TTC549 (cell line): ENCODE results near the gene FLNA.

Experiments
- FAIRE-seq: peaks from 2 replicates; lab custom pipeline; 2012; peaks lifted over from hg19 to GRCh38; lab: Jason Lieb, UNC

The FLNA gene

DNA sequence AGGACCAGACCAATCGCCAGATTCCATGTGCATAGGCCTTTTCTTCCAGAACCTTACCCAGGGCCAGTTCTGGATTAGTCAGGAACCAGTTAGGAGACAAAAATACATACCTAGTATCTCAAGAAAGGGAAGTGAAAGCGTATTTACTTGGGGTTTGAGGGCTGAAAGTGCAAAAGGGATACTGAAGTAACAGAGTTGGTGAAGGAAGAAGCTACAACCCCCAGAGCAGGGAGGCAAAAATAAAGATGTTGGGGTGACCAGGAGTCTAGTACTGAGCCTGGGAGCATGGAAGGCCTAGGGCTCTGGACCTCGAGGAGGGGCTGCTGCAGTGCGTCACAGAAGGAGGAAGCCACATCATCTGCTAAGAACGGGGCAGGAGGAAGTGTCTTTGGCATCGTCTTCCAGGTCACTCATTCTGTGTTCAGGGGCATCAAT, 40.6 kb downstream of the FLNA start:
- no peak for FAIRE-seq

- FAIRE-seq, result no peak
Observed at GRCh38 chrX:154333116-154333515, 41.3 kb downstream of the FLNA start.

GRCh38 chrX:154332561-154332960, 41.9 kb downstream of the FLNA start:
- FAIRE-seq, result no peak

- FAIRE-seq, result no peak
Observed at GRCh38 chrX:154329294-154329693, 45.1 kb downstream of the FLNA start.

DNA sequence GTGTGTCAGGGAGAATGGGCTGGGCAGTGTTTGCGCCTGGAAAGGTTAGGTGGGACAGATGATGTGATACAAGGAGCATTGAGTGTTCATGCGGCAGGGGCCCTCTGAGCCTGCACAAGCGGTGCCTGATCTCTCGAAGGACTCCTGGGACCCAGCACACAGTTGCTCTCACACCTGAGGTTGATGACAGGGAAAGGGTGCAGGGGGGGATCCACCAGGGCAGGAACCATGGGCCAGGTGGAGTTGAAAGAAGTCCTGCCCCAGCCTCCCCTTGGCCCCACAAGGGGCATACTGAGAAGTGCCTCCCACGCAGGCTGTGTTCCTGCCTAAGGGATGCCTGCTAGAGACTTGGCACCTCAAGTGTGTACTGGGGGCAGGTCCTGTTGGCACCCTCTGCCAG, 45.8 kb downstream of the FLNA start:
- FAIRE-seq, result no peak

- no peak for FAIRE-seq
Observed at GRCh38 chrX:154327038-154327820, 47.2 kb downstream of the FLNA start.

DNA sequence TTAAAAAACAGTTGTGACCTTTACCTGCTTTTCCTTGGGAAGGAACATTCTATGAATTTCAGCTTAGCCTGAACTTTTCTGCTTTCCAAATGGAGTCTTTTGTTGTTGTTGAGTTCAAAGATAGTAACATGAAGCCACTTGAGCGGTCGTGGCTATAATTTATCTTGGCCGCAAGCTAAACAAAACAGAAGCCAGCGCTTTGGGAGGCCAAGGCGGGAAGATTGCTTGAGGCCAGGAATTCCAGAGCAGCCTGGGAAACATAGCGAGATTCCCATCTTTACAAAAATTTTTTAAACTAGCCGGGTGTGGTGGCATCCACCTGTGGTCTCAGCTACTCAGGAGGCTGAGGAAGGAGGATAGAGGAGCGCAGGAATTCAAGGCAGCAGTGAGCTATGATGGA, 48.9 kb downstream of the FLNA start:
- no peak for FAIRE-seq

DNA sequence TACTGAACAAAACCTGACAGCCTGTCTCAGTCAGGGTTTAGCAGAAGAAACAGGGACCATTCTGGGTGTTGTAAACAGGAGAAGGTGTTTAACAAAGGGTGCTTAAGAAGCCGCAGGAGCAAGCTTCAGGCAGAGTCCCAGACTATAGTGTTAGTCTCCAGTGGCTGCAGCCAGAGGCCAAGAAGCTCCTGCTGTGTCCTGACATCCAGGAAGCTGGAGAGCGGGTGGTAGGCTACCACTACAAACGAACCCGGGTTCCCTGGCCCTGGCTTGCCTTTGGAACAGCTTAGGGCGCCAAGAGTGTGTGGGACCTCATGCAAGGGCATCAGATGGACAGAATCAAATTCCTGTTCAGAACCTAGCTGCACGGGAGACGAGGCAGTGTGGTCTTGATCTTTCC, 50.9 kb downstream of the FLNA start:
- FAIRE-seq, result no peak

GRCh38 chrX:154322890-154323289, 51.5 kb downstream of the FLNA start:
- no peak for FAIRE-seq

- FAIRE-seq, result no peak
Observed at GRCh38 chrX:154321594-154321993, 52.8 kb downstream of the FLNA start.

DNA sequence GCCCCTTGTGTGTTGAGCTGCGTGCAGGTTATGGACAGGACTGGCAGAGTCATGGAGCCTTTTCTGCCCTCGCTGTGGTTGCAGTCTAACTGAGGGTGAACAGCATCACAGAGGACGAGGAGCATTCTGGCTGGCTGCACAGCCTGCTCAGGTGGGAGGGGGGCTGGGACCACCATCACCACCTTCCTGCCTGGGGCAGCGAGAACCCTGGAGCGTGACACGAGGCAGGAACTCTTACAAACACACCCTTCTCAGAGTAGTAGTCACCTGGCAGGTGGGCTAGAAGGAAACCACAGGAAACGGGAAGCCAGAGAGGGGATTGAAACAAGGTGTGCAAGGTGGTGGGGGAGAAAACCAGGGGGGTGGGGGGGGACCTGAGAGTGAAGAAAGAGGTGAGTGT, 53.3 kb downstream of the FLNA start:
- FAIRE-seq, result no peak

- FAIRE-seq, result no peak
Observed at GRCh38 chrX:154320406-154320805, 54.0 kb downstream of the FLNA start.

GRCh38 chrX:154317391-154317995, 56.9 kb downstream of the FLNA start:
- no peak for FAIRE-seq

- FAIRE-seq, result no peak
Observed at GRCh38 chrX:154315416-154315815, 59.0 kb downstream of the FLNA start.

GRCh38 chrX:154313147-154313546, 61.3 kb downstream of the FLNA start:
- no peak for FAIRE-seq

GRCh38 chrX:154312116-154312515, 62.3 kb downstream of the FLNA start:
- no peak for FAIRE-seq

- no peak for FAIRE-seq
Observed at GRCh38 chrX:154310616-154311536, 63.6 kb downstream of the FLNA start.

DNA sequence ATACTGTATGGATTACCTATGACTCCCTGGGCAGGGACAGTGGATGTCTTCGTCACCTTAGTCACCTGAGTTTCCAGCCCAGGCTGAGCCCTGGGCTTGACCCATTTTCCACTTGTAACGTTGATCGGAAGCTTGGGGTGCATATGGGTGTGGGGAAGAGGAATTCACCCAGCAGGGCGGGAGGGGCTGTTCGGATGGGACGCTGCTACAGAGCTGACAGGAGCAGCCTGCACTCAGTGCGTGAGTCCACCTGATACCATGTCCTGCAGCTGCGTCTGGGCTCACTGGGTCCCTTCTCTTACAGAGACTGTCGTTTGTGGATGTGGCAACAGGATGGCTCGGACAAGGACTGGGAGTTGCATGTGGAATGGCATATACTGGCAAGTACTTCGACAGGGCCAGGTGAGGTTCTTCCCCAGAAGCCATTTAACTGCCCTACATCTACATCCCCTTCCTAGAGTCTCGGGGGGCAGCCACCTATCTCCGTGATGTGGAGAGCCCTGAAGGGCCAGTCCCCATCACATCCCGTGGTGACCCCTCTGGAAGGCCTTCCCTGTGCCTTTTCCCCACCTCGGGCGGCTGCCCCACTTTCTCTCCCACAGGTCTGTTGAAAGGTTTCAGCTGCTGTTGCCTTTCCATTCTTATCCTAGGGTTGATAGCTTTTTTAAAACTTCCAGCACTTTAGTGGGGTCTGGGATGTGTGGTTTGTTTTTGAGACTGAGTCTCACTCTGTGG, 65.2 kb downstream of the FLNA start:
- FAIRE-seq, result no peak

DNA sequence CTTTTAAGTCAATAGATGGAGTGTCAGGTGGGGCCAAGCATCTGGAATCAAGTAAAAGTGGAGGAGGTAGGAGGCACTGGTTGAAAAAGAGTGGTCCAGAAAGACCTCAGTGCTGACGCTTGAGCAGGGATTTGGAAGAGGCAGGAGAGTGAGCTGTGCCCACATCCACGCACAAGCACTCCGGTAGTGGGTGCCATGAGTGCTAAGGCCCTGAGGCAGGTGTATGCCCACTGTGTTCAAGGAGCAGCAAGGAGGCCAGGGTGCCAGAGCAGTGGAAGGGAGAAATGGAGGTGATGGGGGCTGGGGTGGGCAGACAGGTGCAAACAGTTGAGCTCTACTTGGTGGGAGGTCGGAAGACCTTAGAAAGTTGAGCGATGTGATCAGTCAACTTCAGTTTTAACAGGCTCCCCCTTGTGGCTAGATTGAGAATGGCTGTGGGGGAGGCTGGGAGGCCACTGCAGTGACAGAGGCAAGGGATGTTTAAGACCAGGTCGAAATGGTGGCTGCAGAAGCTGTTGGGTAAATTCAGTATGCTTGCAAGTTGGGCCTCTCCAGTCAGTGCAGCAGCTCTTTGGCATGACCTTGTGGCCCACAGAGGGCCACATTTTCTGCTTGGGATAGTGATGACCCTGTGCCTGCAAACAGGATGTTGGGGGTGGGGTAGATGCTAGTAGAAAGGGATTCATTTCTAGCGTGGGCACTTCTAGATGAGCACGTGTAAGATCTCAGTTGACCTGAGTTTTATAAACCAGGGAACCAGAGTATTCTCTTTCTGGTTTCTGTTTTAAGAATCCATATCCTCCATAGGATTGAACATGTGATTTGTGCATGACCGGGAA, 66.1 kb downstream of the FLNA start:
- FAIRE-seq, result no peak

GRCh38 chrX:154307202-154307601, 67.2 kb downstream of the FLNA start:
- no peak for FAIRE-seq

DNA sequence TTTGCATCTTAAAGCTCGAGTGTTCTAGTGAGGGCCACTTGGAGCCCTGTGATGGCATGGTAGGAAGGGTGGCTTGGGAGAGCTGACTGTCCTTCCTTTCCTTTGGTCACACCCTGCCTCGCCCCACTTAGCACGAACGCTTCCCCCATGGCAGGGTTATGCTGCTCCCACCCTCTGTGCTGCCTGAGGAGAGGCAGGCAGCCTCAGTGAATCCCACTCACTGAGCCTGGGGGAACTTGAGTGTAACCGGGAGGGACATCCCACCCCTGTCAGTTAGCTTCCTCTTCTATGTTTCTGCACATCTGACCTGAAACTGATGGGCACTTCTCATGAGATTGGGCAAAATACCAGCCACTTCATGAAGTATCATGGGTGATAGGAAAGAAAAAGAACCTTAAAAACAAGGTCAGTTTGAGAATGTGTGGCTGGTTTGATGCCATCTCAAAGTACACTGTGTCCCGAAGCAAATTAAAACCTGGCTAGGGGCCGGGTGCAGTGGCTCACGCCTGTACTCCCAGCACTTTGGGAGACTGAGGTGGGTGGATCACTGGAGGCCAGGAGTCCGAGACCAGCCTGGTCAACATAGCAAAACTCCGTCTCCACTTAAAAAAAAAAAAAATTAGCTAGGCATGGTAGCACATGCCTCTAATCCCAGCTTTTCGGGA, 68.8 kb downstream of the FLNA start:
- FAIRE-seq, result no peak
